Activated CD8-positive, alpha-beta memory T cell treated with anti-CD3 and anti-CD28 coated beads, Interleukin-2, amount 50 U/mL, for 24 hours (primary cell): ENCODE results near the gene GMDS.

ENCODE experiments used
- DNase-seq: peaks from one replicate; pipeline ENCODE4 v3.0.0-alpha.2; 2020; ENCODE audit errors: extremely low read depth

Gene GMDS

DNA sequence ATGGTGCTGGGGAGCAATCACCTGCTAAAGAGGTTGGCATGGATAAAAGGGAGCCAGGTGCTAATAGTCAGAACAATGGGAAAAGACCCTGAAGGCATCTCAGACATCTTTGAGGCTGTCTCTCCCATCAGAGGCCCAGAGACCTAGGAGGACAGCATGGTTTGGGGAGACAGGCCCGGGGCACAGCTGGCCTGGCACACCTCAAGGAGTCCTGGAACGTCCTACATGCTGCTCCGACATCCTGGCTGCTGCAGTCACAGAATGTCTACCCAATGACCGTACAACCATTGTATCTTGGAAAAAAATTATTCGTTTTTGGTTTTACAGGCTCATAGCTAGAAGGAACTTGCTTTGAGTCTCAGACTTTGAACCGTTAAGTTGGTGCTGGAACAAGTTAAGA lies 4.4 kb downstream of the GMDS start:
- no peak for DNase-seq

DNA sequence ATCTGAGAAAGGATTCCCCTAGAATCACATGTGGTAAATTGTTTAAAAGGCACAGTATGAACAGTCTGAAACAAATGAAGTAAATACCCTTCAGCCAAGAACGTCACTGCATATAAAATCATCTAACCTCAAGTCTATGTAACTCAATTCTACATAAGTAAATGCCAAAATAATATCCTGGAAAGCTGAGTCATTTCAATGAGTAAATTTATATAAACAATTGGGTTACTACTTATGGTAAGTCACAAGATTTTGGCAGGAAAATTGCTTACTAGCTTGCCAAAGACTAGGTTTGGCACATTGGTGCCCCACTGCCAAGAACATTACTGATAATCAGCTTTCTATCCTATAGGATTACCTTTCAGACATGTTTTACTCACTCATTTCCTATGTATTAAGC lies 8.4 kb downstream of the GMDS start:
- no peak for DNase-seq

DNA sequence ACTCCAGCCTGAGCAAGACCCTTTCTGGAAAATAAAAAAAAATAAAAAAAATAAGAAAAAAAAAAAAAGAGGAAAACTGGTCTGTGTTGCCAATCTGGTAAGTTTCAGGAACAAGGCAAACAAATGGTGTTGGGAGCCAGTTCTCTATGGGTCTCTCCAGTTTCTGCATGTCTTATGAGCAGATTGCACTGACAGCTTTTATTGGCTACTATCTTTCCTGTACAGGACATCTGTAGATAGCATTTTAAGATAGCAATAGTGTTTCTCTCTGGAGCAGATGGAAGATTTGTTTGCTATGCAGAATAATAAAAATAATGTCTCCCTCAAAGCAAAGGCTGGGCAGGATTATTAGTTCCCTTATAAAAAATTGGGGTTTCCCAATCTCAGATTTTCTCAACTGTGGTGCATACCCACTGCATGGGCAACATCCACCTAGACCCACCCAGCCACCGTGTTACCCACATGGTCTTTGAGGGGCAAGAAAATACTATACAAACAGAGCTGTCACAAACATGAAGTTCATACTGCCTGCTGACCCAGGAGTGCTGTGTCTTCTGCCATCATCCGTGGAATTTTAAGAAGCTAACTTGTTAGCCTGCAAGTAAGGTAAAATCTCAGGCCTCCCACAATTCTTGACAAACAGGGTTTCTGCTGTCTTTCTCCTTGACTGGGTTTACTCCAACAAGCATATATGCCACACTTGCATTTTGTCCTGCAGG lies 9.5 kb downstream of the GMDS start:
- no peak for DNase-seq

DNA sequence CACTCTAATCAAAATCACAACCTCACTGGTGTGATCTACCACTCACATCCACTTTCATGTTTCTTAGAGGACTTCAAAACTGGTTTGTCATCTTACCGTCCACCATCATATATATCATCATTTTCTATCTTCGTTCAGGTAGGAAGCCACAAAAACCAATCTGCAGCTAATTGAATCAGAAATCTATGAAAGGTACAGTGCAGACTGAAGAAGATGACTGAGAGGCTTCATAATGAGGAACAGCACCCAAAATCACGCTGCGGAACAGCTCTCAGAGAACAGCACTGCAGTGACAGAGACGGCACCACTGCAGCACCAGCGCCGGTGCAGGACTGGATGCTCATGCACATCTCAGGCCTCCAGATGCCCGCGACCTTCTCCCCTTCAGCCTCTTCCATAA lies 13.0 kb downstream of the GMDS start:
- no peak for DNase-seq

DNA sequence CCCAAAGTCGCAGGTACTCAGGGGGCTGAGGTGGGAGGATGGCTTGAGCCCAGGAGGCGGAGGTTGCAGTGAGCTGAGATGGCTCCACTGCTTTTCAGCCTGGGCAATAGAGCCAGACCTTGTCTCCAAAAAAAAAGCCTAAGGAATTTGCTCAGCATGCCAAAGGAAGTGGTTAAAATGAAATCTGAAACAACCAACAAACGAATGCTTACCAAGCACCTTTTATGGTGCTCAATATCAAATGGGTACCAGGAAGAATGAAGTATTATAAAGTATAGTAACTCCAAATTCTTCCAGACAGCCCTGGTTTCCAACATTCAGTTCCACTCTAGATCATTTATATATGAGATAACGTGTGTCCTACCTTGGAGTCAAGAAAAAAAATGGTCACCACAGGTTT lies 14.0 kb downstream of the GMDS start:
- no peak for DNase-seq

DNA sequence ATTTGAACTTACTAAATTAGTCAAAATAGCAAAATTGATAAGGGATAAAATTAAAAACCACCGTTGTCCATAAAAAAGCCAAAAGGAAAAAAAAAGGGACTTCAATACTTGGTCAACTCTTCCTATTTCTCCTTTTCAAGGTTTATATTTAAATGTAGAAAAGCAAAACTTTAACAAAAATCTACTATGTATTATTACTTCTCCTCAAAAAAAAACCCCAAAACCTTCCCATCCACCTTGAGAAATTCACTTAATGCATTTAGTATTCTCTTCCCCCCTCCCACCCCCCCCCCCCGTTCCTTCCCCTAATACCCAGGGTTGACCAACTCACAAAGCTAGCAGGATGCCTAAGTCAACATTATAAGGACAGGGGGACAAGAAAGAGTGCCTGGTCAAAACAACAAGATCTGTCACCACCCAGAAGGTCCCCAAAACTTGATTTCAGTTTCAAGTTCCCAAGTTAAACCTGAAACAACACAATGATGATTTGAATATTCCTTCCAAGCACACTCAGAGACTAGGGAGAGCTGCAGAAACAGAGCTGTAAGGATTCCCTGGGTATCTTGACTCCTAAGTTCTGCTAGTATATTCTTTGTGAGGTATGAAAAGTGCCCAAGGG lies 14.6 kb downstream of the GMDS start:
- DNase-seq = no peak

DNA sequence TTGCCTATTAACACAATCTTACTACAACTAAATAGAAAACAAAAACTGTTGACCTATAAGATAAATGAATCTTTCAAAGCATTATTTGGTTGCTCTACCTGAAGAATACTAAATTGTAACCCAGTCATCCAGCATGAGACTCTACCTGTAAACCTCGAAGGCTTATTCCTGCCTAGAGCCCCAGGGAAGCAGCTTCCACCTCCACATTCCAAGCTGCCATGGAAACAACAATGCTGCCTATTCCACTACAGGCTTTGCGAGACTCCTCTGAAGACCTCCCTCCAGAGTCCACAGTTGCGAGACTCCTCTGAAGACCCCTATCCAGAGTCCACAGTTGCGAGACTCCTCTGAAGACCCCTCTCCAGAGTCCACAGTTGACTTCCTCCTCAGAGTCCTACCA lies 15.7 kb downstream of the GMDS start:
- no peak for DNase-seq

DNA sequence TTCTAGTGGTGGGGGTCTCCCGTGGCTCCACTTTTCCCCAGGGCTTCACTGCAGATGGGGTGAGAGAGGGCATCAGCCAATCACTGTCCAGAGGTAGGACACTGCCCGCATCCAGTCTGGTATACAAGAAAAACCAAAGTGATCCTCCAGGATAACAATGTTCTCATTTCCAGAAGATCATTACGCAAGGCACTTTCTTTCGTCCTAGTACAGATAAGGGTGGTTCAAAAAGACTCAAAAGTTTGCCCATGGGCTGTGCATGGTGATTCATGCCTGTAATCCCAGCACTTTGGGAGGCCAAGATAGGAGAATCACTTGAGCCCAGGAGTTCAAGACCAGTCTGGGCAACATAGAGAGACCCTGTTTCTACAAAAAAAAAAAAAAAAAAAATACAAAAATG lies 16.4 kb downstream of the GMDS start:
- DNase-seq = no peak

DNA sequence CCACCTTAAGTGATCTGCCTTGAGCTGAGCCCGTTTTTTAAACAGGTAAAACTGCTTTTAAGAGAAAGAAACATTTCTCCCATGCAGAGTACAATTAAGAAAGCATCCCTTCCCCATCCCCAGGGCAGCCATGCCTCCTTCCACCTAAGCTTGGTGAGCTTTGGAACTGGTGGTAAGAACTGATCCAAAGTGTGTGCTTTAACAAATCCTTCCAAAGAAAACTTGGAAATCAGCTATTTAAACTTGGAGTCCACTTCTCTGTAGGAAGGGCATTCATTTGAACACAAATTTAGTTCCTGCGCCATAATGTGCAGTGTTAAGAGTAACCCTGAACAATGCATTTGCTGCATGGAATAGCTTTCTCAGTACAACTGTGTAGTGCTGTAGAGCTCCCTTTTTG lies 17.0 kb downstream of the GMDS start:
- no peak for DNase-seq

DNA sequence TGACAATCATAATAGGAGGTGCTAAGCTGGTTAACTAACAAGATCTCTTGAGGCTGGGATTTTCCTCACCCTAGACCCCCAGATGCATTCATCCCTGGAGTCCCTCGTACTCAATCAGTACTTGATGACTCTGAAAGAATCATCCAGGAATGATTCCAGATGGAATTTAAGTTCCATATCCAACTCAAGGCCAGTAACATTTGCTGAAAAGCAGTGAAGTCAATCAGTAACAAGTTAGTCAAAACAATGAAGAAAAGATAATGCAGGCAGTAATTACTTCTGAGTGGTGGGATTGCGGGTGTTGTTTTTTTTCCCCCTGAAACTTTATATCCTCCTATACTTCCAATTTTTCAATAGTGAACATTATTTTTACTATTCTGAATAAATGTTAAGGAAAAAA lies 18.6 kb downstream of the GMDS start:
- DNase-seq = no peak

DNA sequence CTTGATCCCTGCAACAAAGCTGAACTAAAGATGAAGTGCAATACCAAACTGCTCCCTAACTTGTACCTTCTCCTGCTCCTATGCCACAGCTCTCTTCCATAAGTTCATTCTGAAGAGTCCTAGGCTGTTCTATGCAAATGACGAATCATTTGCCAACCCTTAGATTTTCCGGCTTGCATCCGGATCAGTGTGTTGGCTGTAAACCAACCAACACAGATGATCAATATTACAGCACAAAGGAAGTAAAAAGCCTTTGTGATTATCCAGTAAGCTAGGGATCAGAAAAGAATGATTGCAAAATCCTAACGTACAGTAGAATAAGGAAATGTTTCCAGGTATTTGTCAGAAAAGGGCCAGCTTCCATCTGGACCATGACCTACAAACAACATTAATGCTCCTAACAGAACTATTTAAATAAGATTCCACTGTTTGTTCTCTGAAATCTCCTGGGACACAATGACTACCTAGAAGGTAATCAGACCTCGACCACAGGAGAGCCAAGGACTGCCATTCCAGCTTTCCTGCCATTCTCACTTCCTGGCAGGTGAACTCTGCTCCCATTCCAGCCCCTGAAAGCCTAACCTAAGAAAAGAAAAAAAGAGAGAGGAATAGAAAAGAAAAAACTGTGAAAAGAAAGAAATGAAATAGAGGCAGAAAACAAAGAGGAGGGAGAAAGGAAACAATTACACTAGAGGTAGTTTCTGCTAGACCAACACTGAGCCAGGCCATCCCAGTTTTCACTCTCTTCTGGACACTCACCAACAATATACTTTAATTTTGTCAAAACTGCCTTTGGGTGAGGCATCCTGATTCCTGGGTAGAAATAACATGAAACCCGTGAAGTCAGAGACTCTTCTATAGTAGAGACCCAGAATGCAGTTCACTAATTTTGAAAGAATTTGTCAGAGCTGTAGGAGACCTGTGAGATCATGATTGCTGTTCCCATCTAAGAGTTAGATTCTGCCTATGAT lies 19.7 kb downstream of the GMDS start:
- DNase-seq = no peak

DNA sequence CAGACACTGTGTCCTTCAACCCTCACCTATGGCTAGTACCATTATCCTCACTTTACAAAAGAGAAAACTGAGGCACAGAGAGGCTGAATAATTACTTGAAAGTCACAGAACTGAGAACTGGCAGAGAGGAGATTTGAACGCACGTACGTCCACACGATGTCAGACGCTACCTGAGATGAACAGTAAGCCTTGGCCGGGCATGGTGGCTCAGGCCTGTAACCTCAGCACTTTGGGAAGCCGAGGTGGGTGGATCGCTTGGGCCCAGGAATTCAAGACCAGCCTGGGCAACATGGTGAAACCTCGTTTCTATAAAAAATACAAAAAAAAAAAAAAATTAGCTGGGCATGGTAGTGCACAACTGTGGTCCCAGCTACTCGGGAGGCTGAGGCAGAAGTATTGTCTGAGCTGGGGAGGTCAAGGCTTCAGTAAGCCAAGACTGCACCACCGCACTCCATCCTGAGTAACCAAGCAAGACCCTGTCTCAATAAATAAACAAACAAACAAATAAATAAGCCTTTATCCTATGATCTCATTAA lies 20.5 kb downstream of the GMDS start:
- no peak for DNase-seq

DNA sequence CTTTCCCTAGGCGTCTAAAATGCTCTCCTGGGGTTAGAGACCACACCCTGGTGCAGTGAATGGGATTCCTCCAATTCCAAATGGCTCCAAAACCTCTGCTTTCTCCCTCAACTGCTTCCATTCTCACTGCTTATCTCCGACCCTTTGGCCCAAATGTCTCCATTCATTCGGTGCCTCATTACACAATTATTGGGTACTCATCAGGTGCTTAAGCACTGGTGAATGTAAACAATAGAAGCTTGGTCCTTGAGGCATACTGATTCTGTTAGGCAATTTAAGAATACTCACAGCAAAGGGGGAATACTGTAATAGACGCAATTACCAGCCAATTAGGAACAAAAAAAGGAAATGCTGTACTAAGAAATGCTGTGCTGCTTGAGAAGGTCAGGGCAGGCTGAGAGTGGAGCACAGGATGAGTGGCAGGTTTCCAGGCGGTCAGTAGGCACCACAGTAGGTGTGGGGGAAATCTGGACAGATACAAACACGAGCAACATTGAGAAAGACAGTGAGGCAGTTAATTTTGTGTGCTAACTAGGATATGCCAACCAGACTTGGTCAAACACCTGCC lies 23.0 kb downstream of the GMDS start:
- DNase-seq = no peak

DNA sequence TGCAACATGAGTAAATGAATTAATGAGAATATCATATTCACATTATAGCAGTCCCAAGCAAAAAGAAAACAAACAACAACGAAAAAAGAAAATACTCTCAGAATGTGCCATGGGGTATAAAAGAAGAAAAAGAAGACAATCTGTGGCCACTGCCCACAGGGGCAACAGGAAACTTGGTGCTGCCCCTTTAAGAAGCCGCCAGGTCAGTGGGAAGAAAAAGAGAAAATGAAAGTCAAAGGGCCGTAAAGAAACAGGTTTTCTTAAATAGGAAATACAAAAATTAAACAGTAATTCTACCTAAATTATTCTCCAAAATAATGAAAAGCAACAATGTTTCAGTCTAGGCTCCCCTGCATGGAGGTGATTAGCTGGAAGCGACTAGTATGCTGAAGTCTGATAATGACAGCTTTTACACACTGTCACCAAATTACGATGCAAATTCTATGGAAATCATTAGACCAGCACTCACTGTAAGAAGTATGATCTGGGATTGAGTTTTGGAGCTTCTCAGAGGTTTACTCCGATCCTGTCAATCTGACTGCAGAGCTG lies 23.6 kb downstream of the GMDS start:
- DNase-seq = no peak

DNA sequence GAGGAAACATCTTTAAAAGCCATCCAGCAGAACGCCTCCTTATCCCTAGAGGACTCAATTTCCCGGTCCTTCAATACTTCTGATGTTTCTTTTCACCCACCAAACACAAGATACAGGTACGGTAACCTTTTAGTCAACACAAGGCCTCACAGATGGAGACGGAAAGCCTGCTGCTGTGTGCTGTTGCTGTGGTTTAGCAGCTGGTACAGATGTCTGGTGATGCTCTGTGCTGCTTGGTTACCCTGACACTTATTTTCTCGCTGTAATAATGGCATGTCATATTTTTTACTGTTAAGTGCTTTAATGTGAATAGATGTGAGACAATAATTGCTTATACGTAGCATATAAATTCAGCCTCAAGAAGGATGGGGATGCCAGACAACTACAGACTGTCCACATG lies 25.3 kb downstream of the GMDS start:
- no peak for DNase-seq

DNA sequence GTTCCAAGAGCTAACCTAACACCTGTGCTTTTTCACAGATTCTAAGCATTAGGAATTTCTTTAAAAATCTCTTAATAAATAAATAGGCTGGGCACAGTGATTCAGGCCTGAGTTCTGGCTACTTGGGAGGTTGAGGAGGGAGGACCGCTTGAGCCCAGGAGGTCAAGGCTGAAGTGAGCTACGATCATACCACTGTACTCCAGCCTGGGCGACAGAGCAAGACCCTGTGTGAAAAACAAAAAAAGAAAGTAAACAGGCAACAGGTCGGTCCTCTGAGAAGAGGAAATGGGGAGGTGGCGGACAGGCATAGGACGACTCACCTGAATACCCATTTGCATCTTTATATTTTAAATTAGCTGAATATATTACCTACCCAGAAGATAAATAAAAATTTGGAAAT lies 26.5 kb downstream of the GMDS start:
- DNase-seq = no peak

DNA sequence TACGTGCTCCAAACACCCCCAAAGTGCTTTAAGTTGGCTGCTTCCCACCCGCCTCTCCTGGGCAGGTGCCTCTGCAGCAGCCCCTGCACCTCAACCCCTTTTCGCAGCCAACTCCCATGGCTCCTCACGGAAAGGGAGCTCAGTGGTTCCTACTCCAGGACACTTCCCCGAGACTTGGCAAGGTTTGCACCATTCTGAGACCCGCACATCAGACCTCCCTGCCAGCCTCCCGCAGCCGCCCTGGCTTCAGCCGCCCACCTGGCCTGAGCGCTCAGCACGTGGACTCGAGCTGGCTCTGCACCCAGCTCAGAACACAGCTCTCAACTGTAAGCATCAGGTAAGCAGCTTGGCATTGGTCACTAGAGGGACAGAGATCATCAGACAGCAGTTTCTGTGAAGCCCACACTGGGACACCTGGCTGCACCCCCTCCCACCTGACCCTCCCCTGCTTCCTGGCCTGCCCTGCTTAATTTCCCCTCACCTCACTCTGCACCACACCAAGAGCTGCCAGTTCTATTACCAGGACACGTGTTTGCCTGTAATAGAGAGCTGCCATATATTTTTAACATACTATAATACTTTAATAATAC lies 28.5 kb downstream of the GMDS start:
- DNase-seq = no peak

DNA sequence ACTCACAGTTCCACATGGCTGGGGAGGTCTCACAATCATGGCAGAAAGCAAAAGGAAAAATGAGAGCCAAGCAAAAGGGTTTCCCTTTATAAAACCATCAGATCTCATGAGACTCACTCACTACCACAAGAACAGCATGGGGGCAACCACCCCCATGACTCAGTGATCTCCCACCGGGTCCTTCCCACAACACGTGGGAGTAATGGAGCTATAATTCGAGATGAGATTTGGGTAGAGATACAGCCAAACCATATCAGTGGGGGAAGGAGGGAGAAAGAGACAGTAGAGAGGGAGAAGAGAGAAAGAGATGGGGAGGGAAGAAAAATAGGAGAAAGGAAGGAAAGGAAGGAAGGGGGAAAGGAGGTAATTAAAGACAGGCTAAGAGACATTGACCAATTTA lies 30.1 kb downstream of the GMDS start:
- no peak for DNase-seq

DNA sequence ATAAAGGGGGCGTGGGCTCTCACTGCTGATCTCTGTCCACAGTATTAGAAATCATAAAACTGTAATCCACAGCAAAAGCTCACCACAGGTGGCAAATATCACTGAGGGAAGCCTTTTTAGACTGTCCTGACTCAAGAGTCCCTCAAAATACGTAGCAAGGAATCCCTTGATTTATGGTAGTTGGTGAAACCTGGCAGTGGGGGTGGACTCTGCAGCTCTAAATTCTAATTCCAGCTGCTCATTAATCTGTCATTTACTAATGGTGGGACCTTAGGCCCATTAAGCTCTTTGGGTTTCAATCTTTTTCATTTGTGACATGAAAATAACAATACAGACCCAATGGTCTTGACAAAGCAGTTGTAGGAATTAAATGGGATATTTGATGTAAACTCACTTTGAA lies 32.3 kb downstream of the GMDS start:
- no peak for DNase-seq

DNA sequence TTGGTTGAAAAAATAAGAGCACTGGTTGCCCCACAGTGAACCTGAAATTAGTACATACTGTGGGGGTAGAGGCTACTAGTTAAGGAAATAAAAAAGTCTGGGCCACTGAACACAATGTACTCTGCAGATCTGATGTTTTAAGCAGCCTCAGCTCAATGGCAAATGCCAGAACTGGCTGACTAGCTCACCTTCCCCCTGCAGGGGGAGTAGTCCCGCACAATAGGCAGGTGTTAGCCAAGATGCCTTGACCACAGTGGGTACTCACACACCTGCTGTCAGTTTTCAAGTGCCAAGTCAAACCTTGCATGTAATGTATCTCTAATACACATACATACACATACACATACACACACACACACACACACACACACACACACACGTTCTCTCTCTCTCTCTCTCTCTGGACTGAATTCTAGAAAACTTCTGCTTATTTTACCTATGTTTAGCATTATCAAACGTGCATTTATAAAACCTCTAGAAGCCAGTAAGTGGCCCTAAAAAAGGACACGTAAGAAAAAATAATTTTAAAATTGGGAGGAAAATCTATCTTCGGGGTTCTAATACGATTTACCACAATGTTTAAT lies 36.1 kb downstream of the GMDS start:
- DNase-seq = no peak

DNA sequence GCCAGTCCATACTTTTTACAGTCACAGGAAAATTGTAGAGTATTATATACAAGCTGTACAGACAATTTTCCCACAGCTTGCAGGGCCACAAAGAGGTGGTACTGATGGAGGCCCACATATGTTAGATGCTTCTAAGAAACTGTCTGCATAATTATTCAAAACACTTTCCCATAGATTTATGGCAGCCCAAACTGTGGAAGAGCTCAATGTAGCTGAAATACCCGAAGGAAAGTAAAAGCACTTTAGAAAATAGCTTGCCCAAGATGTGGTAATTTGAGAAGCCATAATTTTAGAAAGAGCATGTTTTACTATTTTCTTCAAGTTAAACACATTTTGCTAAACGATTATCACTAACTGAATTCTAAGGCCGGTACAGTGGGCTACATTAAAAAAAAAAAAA lies 36.9 kb downstream of the GMDS start:
- no peak for DNase-seq
